Ecto neural progenitor cell (in vitro differentiated cells): Measurements from ENCODE around the gene TMEM145.
"Not testable (repeated sequence)": the region's sequence is repeated elsewhere in the genome, so short reads cannot be mapped to it uniquely, and the experiment has no call there.

ENCODE experiments used
- DNase-seq: peaks from one replicate; pipeline ENCODE4 v3.0.0-alpha.2; 2018; ENCODE audit warnings: low spot score

The TMEM145 gene

GRCh38 chr19:42313096-42313839 is at the start of gene TMEM145:
Gene TMEM145 (plus strand): TSS chr19:42313309. CDS start chr19:42313377, 68 bp downstream.
- DNase-seq: peak; percentile 76

- not testable (repeated sequence) for DNase-seq
Measured at GRCh38 chr19:42266105-42266504, 47.0 kb upstream of the TMEM145 start.

- DNase-seq: not testable (repeated sequence)
Measured at GRCh38 chr19:42266928-42267603, 46.0 kb upstream of the TMEM145 start.

GRCh38 chr19:42267644-42268141 is 45.4 kb upstream of the TMEM145 start:
- no peak for DNase-seq

- peak; percentile 98 for DNase-seq
Measured at GRCh38 chr19:42268142-42268703, 44.9 kb upstream of the TMEM145 start.

GRCh38 chr19:42268704-42269477 is 44.2 kb upstream of the TMEM145 start, which contains the start of gene CIC:
Gene CIC (plus strand): TSS chr19:42269252. CDS start chr19:42271784, 2,532 bp downstream.
- DNase-seq: peak; percentile 99

GRCh38 chr19:42269478-42270345 is 43.4 kb upstream of the TMEM145 start:
- DNase-seq: no peak

- DNase-seq: no peak
Measured at GRCh38 chr19:42270346-42271044, 42.6 kb upstream of the TMEM145 start.

- no peak for DNase-seq
Measured at GRCh38 chr19:42271045-42271419, 42.1 kb upstream of the TMEM145 start.

- DNase-seq: no peak
Measured at GRCh38 chr19:42271861-42272534, 41.1 kb upstream of the TMEM145 start.

- DNase-seq: no peak
Measured at GRCh38 chr19:42272535-42272897, 40.6 kb upstream of the TMEM145 start.

- DNase-seq: no peak
Measured at GRCh38 chr19:42272989-42273406, 40.1 kb upstream of the TMEM145 start.

- DNase-seq: no peak
Measured at GRCh38 chr19:42273407-42274064, 39.6 kb upstream of the TMEM145 start.

- DNase-seq: no peak
Measured at GRCh38 chr19:42274065-42274682, 38.9 kb upstream of the TMEM145 start.

GRCh38 chr19:42275103-42275502 is 38.0 kb upstream of the TMEM145 start:
- no peak for DNase-seq

GRCh38 chr19:42275517-42275916 is 37.6 kb upstream of the TMEM145 start:
- no peak for DNase-seq

- no peak for DNase-seq
Measured at GRCh38 chr19:42276284-42276683, 36.8 kb upstream of the TMEM145 start.

GRCh38 chr19:42276821-42277220 is 36.3 kb upstream of the TMEM145 start:
- DNase-seq: no peak
